Stimulated activated CD4-positive, alpha-beta T cell treated with anti-CD3 and anti-CD28 coated beads, Interleukin-2, amount 100 ng/mL, for 24 hours (primary cell): ENCODE results near the gene SRGN.
"Not testable (repeated sequence)": the region's sequence is repeated elsewhere in the genome, so short reads cannot be mapped to it uniquely, and the experiment has no call there.

Source experiments
- DNase-seq, 2 donors: peaks; one replicate each; pipeline ENCODE4 v3.0.0-alpha.2; 2020

The SRGN gene

DNA sequence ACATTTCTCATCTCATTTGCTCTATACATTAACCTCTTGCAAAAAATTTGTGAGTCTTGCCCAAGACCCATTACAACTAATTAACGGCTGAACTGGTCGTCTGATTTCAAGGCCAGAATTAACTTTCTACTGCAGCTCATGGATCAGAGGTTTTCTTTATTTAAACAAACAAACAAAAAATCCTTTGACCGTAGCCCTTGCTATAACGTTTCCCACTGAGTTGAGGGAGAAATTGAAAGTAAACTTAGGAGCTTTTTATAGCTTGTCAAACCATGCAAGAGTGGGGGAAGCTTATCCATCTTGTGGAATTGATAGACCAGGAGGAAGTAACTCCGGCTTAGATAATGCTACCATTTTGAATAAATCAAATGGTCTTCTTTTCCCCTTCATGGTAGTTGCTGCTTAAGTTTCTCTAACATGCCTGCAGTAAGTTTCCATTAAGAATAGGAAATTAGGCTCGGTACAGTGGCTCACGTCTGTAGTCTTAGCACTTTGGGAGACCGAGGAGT is 3.3 kb downstream of the SRGN start:
- DNase-seq = no peak

DNA sequence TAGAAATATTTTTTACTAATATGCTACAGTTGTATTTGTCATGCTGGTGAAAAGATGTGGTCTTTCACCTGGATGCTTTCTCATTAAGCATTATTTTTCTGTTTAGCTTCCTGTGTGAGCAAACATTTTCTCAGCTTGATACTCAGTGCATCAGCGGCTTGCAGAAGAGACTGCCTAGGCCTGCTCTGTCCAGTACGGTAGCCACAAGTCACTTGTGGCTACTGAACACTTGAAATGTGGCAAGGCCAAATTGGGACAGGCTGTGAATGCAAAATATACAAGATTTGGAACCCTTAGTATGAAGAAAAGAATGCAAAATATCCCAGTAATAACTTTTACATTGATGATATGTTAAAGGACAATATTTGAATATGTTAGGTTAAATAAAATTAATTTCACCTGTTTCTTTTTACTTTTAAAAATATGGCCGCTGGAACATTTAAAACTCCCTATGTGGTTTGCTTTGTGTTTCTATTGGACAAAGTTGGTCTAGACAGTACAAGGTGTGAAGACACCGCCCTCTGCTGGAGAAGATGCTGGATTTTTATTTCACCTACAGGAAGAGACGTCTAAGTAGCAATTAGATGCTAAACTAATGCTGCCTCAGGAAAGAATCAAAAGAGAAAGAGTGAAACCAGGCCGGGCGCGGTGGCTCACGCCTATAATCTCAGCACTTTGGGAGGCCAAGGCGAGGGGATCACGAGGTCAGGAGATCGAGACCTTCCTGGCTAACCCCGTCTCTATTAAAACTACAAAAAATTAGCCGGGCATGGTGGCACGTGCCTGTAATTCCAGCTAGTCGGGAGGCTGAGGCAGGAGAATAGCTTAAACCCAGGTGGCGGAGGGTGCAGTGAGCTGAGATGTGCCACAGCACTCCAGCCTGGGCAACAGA is 5.3 kb downstream of the SRGN start:
- DNase-seq = peak; percentile 77 to 84

DNA sequence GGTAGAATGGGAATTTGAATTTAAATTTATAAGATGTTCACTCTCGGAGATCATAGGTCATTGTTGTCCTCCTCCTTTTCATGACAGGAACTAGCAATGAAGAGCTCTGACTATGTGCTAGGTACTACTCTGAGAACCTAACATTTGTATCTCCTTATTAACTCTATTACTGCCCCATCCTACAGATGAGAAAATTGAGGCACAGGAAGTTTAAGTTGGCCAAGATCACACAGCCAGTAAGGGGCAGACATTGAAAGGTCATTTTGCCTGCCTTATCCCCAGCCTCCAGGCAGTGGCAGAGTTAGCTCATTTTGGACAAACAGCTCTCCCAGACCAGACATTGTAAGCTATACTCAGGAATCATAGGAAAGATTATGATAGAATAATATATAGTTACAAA is 6.0 kb downstream of the SRGN start:
- no peak for DNase-seq

DNA sequence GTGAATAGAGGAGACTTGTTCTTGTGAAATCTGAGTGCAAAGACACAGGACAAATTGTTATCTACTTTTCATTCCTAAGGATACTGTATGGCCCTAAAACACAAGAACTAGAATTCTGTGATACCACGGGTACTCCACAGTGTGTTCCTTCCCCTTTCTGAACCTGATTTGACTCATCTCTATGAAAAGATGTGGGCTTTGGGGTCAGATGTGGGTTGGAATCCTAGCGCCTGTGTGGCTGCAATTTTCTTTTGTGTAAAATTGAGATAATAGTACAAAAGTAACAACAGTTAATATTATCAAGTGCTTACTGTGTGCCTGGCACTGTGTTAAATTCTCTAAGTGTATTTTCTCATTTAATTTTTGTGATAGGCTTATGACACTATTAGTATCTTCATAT is 8.1 kb downstream of the SRGN start:
- DNase-seq = no peak

DNA sequence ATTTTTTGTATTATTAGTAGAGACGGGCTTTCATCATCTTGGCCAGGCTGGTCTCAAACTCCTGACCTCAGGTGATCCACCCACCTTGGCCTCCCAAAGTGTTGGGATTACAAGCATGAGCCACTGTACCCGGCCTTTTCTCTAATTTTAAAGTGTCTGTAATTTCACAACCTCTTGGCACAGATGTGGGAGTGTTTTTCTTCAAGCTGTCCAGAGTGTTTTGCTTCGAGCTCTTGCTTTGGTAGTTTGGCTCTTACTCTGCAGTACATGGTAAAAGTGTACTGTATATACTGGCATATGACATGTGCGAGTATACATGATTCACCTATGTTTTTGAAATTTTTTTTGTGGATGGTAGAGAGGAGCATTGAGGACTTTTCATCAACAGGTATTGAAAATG is 9.8 kb downstream of the SRGN start:
- DNase-seq = no peak

DNA sequence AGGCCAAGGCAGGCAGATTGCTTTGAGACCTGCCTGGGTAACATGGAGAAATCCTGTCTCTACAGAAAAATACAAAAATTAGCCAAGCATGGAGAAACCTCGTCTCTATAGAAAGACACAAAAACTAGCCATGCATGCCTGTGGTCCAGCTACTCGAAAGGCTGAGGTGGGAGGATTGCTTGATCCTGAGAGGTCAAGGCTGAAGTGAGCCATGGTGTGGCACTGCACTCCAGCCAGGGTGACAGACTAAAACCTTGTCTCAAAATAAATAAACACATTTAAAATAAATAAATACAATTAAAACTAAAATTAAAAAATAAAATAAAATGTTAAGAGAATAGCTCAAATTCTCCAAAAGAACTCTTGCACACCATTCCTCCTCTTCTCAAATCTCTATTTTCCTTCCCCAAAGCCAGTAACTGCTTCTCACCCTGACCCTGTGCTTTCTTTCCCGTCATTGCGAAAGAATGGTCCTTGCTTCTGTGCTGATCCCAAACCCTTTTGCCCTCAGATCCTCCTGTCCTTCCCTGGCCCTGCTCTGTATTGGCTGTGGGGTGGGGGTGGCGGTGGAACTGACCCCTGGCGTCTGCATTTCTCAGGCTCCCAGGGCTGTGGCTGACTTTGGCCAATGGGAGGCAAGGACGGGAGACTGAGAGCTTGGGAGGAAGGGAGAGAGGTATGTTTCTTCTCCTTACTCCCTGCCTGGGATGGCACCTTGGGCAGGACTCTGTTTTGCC is 12.4 kb downstream of the SRGN start:
- no peak for DNase-seq

GRCh38 chr10:69101451-69102095 is 13.7 kb downstream of the SRGN start:
- peak in 1 of 2 donors; percentile 17 for DNase-seq

- DNase-seq = no peak
Observed at GRCh38 chr10:69102440-69102839, 14.5 kb downstream of the SRGN start.

- DNase-seq = no peak
Observed at GRCh38 chr10:69103784-69104183, 15.9 kb downstream of the SRGN start.

GRCh38 chr10:69104994-69105790 is 17.3 kb downstream of the SRGN start:
- no peak for DNase-seq

GRCh38 chr10:69107176-69107490 is 19.2 kb downstream of the SRGN start:
- no peak for DNase-seq

GRCh38 chr10:69107699-69108098 is 19.8 kb downstream of the SRGN start:
- no peak for DNase-seq

DNA sequence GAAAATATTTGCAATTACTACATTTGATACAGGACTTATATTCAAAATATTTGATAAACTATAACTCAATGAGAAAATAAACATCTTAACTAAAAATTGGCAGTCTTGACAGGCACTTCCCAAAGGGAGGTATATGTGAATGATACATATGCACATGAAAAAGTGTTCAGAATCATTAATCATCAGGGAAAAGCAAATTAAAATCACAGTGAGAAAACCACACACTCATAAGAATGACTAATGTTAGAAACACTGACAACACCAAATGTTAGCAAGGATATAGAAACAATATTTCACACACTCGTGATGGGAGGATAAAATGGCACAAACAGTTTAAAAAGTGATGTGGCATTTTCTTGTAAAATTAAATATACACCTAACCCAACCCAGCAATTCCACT is 32.0 kb downstream of the SRGN start:
- no peak for DNase-seq

DNA sequence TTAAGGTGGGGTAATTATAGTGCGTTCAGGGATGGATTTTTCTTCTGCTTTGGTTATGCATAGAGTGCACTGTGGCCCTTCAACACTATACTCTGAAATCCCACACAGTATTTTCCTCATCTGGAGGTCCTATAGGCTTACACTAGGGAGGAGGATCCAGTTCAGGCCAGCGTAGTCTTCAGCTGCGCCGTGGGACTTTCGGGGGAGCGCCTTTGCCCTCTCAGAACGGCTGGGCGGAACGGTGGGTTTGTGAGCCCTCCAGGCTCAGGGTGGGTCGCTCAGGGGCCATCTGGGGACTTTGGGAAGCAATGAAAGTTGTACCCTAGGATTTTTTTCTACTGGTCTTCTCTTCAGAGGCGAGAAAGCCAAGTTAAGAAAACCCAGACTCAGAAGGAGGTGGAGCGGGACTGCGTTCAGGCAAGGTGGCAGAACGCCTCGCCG is 35.4 kb downstream of the SRGN start:
- DNase-seq = no peak

- DNase-seq = peak; percentile 99
Observed at GRCh38 chr10:69123747-69124562, 36.1 kb downstream of the SRGN start, which contains the start of gene VPS26A. Gene VPS26A (plus strand): TSS chr10:69124178. CDS start chr10:69124278, 100 bp downstream.

- peak; percentile 49 to 50 for DNase-seq
Observed at GRCh38 chr10:69124563-69125268, 36.8 kb downstream of the SRGN start.

DNA sequence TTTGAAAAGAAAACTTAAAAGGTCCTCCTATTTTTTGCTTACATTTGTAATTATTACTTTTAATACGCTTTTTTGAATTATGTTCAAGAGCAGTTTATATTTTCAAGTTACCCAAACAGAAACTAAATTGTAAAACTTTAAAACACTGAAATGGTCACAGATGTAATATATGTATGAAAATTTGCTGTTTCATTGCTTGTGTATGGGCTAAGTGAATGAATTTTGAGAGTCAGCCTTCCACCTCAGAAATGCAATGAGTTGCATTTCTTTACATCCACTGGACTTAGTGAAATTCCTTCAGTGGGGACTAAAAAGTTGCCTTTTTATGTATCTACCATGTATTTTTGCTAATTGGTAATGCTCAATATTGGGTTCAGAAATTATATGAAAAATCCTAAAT is 37.7 kb downstream of the SRGN start:
- no peak for DNase-seq

DNA sequence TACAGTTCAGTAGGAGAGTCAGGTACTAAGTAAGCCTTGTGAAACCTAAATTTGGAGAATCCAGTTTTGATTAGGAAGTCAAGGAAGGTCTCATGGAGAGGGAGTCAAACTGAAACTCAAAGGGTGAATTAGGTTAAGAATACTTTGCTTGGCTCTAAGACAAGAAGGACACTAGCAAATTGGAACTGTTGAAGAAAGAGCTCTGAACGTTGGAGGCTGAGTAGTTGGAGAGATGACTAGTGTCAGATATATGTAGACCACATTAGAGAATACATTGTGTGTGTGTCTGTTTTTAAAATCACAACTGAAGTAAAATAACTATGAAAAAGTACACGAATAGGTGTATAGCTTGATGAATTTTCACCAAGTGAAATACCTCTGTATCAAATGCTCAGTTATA is 42.3 kb downstream of the SRGN start:
- no peak for DNase-seq

DNA sequence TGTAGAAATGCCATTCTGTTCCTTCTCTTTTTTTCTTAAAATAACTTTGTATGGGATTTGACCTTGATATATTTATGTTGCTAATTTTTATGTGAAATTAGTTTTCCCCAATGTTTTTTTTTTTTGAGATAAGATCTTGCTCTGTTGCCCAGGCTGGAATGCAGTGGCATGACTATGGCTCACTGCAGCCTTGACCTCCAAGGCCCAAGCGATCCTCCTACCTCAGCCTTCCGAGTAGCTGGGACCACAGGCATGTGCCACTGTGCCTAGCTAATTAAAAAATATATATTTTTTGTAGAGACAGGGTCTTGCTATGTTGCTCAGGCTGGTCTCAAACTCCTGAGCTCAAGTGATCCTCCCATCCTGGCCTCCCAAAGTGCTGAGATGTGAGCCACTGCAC is 52.1 kb downstream of the SRGN start:
- DNase-seq = no peak

DNA sequence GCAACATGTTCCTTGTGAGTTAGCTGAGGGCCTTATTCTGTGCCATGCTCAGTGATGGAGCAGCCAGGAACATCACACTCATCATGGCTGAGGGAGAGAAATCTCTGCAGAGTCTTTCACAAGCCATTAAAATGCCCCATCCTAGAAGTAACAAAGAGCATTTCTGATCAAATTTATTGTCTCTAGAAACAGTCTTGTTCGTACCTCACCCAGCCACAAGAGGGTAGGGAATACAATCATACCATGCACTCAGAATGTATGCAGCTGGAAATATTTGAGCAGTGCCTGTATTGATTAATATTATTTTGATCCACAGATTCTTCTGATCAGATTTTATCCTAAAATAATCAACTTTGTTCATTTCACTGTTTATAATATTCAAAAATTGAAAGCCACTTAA is 53.4 kb downstream of the SRGN start:
- no peak for DNase-seq

DNA sequence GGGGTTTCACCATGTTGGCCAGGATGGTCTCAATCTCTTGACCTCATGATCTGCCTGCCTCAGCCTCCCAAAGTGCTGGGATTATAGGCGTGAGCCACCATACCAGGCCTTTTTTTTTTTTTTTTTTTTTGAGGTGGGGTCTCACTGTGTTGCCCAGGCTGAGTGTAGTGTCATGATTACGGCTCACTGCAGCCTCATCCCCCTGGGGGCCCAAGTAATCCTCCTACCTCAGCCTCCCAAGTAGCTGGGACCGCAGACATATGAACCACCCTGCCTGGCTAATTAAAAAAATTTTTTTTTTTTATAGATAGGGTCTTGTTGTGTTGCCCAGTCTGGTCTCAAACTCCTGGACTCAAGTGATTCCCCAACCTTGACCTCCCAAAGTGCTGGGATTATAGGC is 54.2 kb downstream of the SRGN start:
- not testable (repeated sequence) for DNase-seq
